SK-N-SH (cell line): Measurements from ENCODE around the gene SELENOI. TPM values are rescaled to one million over a fixed set of nuclear protein-coding genes. Genes with fewer than 3 reads are reported as not detected.

Experiments
- CTCF ChIA-PET: fragments of 300-600, 350-600 bp; formaldehyde crosslinking; extraction: SDS; loops from one replicate; lab custom pipeline; 2021; lab: Yijun Ruan, JAX
- POLR2A ChIA-PET: fragments of 350-600 bp; sonication (Branson Sonifier 250); formaldehyde crosslinking; extraction: SDS; loops from one replicate; lab custom pipeline; 2020; ENCODE audit warnings: antibody characterized with exemption, inconsistent platforms; lab: Yijun Ruan, JAX
- DNase-seq: peaks from one replicate; pipeline ENCODE4 v3.0.0; 2012
- H2AFZ ChIP-seq: fragments of 200-600 bp; sonication (generic); 2 replicates; pipeline ENCODE4 v1.8.1; 2016; ENCODE audit warnings: antibody characterized with exemption, mild to moderate bottlenecking, low read depth
- H3F3A ChIP-seq: fragments of 200-600 bp; sonication (generic); replicated peaks from 2 replicates; pipeline ENCODE3; 2016; ENCODE audit warnings: antibody characterized with exemption, mild to moderate bottlenecking; ENCODE audit not compliant: insufficient read depth
- H3K27ac ChIP-seq, 2 experiments: fragments of 200-500 bp in 1 of 2; fragments of 200-600 bp in 1 of 2; sonication (Bioruptor generic) in 1 of 2; sonication (generic), shearing (Covaris generic) in 1 of 2; 2 replicates each; pipeline versions ENCODE4 v1.5.1 to v1.6.1; 2014 to 2016; ENCODE audit warnings: low read depth in 2 of 2, inconsistent platforms in 1 of 2, low read length in 1 of 2, mild to moderate bottlenecking in 1 of 2, mixed read lengths in 1 of 2
- H3K27me3 ChIP-seq: fragments of 200-600 bp; sonication (generic), shearing (Covaris generic); 2 replicates; pipeline ENCODE4 v1.6.1; 2016; ENCODE audit warnings: mixed run types; ENCODE audit not compliant: insufficient read depth
- H3K36me3 ChIP-seq, 2 experiments: fragments of 200-500 bp in 1 of 2; fragments of 200-600 bp in 1 of 2; sonication (Bioruptor generic) in 1 of 2; sonication (generic) in 1 of 2; replicated peaks in 1 of 2; 2 replicates each; pipeline versions ENCODE3 to v1.5.1; 2014 to 2016; ENCODE audit warnings: low read length in 1 of 2, mild to moderate bottlenecking in 1 of 2; ENCODE audit not compliant: insufficient read depth in 2 of 2, control insufficient read depth in 1 of 2
- H3K4me1 ChIP-seq, 2 experiments: fragments of 200-500 bp in 1 of 2; fragments of 200-600 bp in 1 of 2; sonication (Bioruptor generic) in 1 of 2; sonication (generic), shearing (Covaris generic) in 1 of 2; 2 replicates each; pipeline versions ENCODE4 v1.5.1 to v1.6.1; 2014 to 2016; ENCODE audit warnings: low read depth in 1 of 2, low read length in 1 of 2, mixed run types in 1 of 2; ENCODE audit not compliant: insufficient read depth in 2 of 2, control insufficient read depth in 1 of 2
- H3K4me2 ChIP-seq: fragments of 200-600 bp; sonication (generic), shearing (Covaris generic); 2 replicates; pipeline ENCODE4 v1.6.1; 2017; ENCODE audit warnings: mixed run types
- H3K4me3 ChIP-seq, 2 experiments: fragments of 200-500 bp in 1 of 2; fragments of 200-600 bp in 1 of 2; sonication (Bioruptor generic) in 1 of 2; sonication (generic), shearing (Covaris generic) in 1 of 2; 2 replicates each; pipeline versions ENCODE4 v1.5.1 to v1.8.1; 2014 to 2016; ENCODE audit warnings: low read depth in 2 of 2, inconsistent platforms in 1 of 2, low read length in 1 of 2, mild to moderate bottlenecking in 1 of 2, mixed read lengths in 1 of 2, moderate library complexity in 1 of 2
- H3K79me2 ChIP-seq: fragments of 200-600 bp; sonication (generic); 2 replicates; pipeline ENCODE4 v1.8.1; 2017; ENCODE audit warnings: mild to moderate bottlenecking; ENCODE audit not compliant: insufficient read depth
- H3K9ac ChIP-seq: fragments of 200-600 bp; sonication (generic); 2 replicates; pipeline ENCODE4 v1.6.1; 2017; ENCODE audit warnings: mixed run types
- H3K9me2 ChIP-seq: fragments of 200-600 bp; sonication (generic); 2 replicates; pipeline ENCODE4 v1.6.1; 2017; ENCODE audit warnings: mixed run types
- H3K9me3 ChIP-seq: fragments of 200-600 bp; sonication (generic); 2 replicates; pipeline ENCODE4 v1.6.1; 2017; ENCODE audit warnings: mixed run types, mild to moderate bottlenecking, moderate library complexity
- H4K20me1 ChIP-seq: fragments of 200-600 bp; sonication (generic); 2 replicates; pipeline ENCODE4 v1.6.1; 2017; ENCODE audit warnings: mild to moderate bottlenecking, mixed run types; ENCODE audit not compliant: insufficient read depth
- CHD2 ChIP-seq: fragments of 150-350 bp; IDR thresholded peaks from 2 replicates; pipeline ENCODE4 v1.6.1; 2018; ENCODE audit warnings: low read length; ENCODE audit not compliant: partially characterized antibody
- CTCF ChIP-seq: fragments of 200-600 bp; sonication (generic); IDR thresholded peaks from 2 replicates; pipeline ENCODE4 v1.6.1; 2017; ENCODE audit warnings: antibody characterized with exemption, mild to moderate bottlenecking, moderate library complexity
- ELF1 ChIP-seq: IDR thresholded peaks from 2 replicates; pipeline ENCODE4 v1.4.0; 2012
- EZH2phosphoT487 ChIP-seq: fragments of 200-600 bp; sonication (generic); IDR thresholded peaks from 2 replicates; pipeline ENCODE4 v1.6.1; 2017; ENCODE audit warnings: low read depth, mixed run types, mild to moderate bottlenecking, antibody characterized with exemption, moderate library complexity, borderline replicate concordance
- FOXM1 ChIP-seq: IDR thresholded peaks from 2 replicates; pipeline ENCODE4 v1.4.0; 2012; ENCODE audit warnings: low read depth, mild to moderate bottlenecking
- GABPA ChIP-seq: IDR thresholded peaks from 2 replicates; pipeline ENCODE4 v1.4.0; 2012; ENCODE audit warnings: low read depth, mild to moderate bottlenecking
- MAX ChIP-seq: IDR thresholded peaks from 2 replicates; pipeline ENCODE4 v1.4.0; 2012; ENCODE audit warnings: low read depth
- MXI1 ChIP-seq: IDR thresholded peaks from 2 replicates; pipeline ENCODE4 v1.6.1; 2012; ENCODE audit warnings: mild to moderate bottlenecking, low read depth, low read length, improper control_type of control experiment
- PBX3 ChIP-seq: IDR thresholded peaks from 2 replicates; pipeline ENCODE4; 2012
- RCOR1 ChIP-seq: fragments of 150-350 bp; IDR thresholded peaks from 2 replicates; pipeline ENCODE4 v1.6.1; 2017; ENCODE audit warnings: antibody characterized with exemption, low read length
- RXRA ChIP-seq: IDR thresholded peaks from 2 replicates; pipeline ENCODE4 v1.4.0; 2012; ENCODE audit warnings: low read depth, mild to moderate bottlenecking, borderline replicate concordance
- WGBS: methylation state at CpG from one replicate; pipeline ENCODE4 v1.1.6; 2017; ENCODE audit warnings: low lambda C conversion rate; 5-methylcytosine and 5-hydroxymethylcytosine counted together
- polyA plus RNA-seq, 3 experiments: library from polyadenylated mRNA; depleted of rRNA; stranded (reverse); fragments of >200 nt; gene quantifications; 2 replicates each; pipeline ENCODE4 v1.2.3, GENCODE V29; 2012
- TF ChIP-seq, protein P1 (sequence below): fragments of 150-350 bp; IDR thresholded peaks from 2 replicates; pipeline ENCODE4 v1.6.1; 2017; ENCODE audit warnings: antibody characterized with exemption, low read length, low read depth, borderline replicate concordance
- TF ChIP-seq, protein P2 (sequence below): IDR thresholded peaks from 2 replicates; pipeline ENCODE4 v1.6.1; 2012; ENCODE audit warnings: mild to moderate bottlenecking, low read depth, low read length, moderate library complexity
- TF ChIP-seq, protein P3 (sequence below): fragments of 150-350 bp; IDR thresholded peaks from 2 replicates; pipeline ENCODE4 v1.6.1; 2016; ENCODE audit warnings: mild to moderate bottlenecking, low read depth, low read length
- TF ChIP-seq, protein P4 (sequence below): IDR thresholded peaks from 2 replicates; pipeline ENCODE4 v1.4.0; 2012; ENCODE audit warnings: low read depth, borderline replicate concordance

The SELENOI gene
- polyA plus RNA-seq, 1 of the 3 experiments (the other 2 are of a cell fraction): 4.4 TPM

GRCh38 chr2:26324903-26325302 is 21.0 kb upstream of the SELENOI start (continued):
- TF ChIP-seq, protein P1, sequence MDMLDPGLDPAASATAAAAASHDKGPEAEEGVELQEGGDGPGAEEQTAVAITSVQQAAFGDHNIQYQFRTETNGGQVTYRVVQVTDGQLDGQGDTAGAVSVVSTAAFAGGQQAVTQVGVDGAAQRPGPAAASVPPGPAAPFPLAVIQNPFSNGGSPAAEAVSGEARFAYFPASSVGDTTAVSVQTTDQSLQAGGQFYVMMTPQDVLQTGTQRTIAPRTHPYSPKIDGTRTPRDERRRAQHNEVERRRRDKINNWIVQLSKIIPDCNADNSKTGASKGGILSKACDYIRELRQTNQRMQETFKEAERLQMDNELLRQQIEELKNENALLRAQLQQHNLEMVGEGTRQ: no peak
- no peak for TF ChIP-seq MXI1
- TF ChIP-seq EZH2phosphoT487: no peak
- no peak for TF ChIP-seq RCOR1
- no peak for TF ChIP-seq ELF1
- TF ChIP-seq RXRA: no peak
- TF ChIP-seq, all 33 proteins: peak for 0

DNA sequence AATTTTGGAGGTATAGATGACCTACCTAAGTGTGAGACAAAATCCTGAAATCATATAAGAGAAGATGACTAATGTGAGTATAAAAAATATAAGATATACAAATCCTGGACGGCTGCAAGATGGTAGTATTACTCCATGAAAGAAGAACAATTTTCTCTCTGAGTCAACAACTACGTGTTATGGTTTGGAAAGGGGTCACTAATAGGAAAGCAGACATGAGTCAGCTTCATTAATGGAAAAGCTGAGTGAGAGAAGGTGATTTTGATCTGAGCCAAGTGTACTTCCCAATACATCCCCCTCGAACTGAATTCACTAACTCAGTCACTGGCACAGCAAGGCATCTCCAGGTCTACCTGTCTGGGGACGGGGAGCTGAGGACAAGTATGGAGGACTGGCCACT is 20.1 kb upstream of the SELENOI start:
- Histone ChIP-seq H3F3A (peaks cover 6% of the 10 kb centered on the region), H3K9ac (no peak overlapping the region), H3K9me2 (no peaks in the 10 kb centered on the region), H2AFZ (no peak overlapping the region), H3K27me3 (0 out of 2 replicates have a peak, but pooled peaks cover 6% of the 10 kb centered on the region), H3K4me3 (no peak overlapping the region), H3K79me2 (no peaks in the 10 kb centered on the region), H3K4me2 (no peak overlapping the region), H3K4me1 (no peaks in the 10 kb centered on the region), H3K36me3 (no peaks in the 10 kb centered on the region), H4K20me1 (no peaks in the 10 kb centered on the region), H3K9me3 (no peaks in the 10 kb centered on the region), H3K27ac (no peak overlapping the region)
- POLR2A ChIA-PET: interaction anchor here (0.5 kb wide), 1 partner anchor 145 kb away, joined by 3 read pairs; no protein-coding TSS in a partner anchor
- CTCF ChIA-PET: interaction anchor here (1.0 to 1.6 kb wide), 3 partner anchors 8 to 90 kb away, joined by 3 read pairs; no protein-coding TSS in a partner anchor
- DNase-seq: no peak
- TF ChIP-seq GABPA (no peak), MAX (no peak), CTCF (no peak), CHD2 (no peak), FOXM1 (no peak), PBX3 (no peak)
- TF ChIP-seq, protein P2, sequence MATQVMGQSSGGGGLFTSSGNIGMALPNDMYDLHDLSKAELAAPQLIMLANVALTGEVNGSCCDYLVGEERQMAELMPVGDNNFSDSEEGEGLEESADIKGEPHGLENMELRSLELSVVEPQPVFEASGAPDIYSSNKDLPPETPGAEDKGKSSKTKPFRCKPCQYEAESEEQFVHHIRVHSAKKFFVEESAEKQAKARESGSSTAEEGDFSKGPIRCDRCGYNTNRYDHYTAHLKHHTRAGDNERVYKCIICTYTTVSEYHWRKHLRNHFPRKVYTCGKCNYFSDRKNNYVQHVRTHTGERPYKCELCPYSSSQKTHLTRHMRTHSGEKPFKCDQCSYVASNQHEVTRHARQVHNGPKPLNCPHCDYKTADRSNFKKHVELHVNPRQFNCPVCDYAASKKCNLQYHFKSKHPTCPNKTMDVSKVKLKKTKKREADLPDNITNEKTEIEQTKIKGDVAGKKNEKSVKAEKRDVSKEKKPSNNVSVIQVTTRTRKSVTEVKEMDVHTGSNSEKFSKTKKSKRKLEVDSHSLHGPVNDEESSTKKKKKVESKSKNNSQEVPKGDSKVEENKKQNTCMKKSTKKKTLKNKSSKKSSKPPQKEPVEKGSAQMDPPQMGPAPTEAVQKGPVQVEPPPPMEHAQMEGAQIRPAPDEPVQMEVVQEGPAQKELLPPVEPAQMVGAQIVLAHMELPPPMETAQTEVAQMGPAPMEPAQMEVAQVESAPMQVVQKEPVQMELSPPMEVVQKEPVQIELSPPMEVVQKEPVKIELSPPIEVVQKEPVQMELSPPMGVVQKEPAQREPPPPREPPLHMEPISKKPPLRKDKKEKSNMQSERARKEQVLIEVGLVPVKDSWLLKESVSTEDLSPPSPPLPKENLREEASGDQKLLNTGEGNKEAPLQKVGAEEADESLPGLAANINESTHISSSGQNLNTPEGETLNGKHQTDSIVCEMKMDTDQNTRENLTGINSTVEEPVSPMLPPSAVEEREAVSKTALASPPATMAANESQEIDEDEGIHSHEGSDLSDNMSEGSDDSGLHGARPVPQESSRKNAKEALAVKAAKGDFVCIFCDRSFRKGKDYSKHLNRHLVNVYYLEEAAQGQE: no peak
- TF ChIP-seq, protein P3, sequence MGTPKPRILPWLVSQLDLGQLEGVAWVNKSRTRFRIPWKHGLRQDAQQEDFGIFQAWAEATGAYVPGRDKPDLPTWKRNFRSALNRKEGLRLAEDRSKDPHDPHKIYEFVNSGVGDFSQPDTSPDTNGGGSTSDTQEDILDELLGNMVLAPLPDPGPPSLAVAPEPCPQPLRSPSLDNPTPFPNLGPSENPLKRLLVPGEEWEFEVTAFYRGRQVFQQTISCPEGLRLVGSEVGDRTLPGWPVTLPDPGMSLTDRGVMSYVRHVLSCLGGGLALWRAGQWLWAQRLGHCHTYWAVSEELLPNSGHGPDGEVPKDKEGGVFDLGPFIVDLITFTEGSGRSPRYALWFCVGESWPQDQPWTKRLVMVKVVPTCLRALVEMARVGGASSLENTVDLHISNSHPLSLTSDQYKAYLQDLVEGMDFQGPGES: no peak
- TF ChIP-seq, protein P4, sequence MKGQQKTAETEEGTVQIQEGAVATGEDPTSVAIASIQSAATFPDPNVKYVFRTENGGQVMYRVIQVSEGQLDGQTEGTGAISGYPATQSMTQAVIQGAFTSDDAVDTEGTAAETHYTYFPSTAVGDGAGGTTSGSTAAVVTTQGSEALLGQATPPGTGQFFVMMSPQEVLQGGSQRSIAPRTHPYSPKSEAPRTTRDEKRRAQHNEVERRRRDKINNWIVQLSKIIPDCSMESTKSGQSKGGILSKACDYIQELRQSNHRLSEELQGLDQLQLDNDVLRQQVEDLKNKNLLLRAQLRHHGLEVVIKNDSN: no peak
- 38% methylated on average over 4 of the region's 4 CpGs for WGBS
